HCEC 1CT (cell line): Measurements from ENCODE around the gene B3GNT3.

ENCODE experiments used
- DNase-seq: peaks from one replicate; pipeline ENCODE4 v3.0.0-alpha.2; 2017

B3GNT3 gene

DNA sequence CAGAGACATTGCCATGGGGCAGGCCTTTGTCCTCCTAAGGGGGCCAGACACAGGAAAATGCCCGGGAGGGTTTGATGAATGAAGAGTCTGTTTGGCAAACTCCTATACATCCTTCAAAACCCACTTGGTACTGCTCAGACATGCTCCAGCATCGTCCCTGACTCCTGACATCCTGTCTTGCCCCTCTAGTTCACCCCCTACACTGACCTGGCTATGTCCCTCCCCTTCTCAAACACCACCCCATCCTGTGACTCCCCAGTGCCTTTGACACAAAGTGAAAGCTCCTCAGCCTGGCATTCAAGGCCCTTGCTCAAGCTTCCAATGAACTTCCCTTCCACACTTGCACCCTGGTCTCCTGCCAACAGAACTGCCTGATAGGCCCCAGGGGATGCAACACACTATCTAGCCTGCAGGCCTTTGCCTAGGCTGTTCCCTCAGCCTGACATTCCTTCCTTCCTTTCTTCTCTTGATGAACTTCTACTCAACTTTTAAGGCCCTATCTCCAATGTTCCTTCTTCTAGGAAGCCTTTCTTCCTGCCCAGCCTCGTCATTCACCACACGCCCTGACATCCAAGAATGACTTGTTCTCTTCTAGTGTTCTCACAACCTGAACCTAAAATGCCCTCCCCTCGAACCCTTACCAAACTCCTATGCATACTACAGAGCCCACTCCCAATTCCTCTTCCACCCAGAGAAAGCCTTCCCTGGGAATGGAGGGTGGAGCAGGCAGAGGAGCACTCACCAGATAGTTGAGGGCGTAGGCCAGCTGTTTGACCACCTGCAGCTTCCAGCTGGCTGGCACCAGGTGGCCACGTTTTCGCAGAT is 40.5 kb downstream of the B3GNT3 start:
- DNase-seq: no peak

DNA sequence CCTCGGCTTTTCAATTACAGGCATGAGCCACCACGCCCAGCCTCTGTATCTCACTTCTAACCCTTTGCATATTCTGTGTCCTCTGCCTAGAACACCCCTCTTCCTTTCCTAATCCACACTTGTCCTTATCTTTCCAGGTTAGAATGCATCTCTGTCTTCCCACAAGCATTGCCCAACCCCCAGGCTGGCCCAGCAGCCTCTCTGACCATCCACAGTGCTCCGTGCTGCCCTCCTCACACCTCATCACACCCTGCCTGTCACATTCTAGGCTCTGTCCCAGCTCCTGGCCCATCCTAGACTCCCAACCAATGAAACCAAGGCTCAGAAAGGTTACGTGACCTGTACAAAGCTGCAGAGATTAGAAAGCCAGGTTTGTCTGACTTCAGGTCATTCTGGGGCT is 41.6 kb downstream of the B3GNT3 start:
- DNase-seq: no peak

DNA sequence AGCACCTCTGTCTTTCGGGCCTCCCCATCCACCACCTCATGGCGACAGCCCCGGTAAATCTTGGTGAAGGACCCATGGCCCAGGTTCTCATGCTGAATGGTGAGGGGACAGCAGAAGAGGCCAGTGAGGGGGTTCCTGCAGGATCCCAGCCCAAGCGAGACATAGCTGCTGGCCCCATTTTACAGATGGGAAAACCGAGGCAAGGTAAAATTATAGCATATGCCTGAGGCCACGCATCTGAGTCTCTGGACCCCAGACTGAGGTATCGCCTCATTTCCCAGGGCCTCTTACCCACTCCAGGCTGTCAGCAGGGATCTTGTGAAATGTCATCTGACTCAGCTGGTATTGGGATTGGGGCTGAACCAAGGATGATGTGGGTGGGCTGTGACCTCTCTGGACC is 43.0 kb downstream of the B3GNT3 start:
- DNase-seq: no peak

GRCh38 chr19:17840019-17840418 is 45.1 kb downstream of the B3GNT3 start:
- no peak for DNase-seq

DNA sequence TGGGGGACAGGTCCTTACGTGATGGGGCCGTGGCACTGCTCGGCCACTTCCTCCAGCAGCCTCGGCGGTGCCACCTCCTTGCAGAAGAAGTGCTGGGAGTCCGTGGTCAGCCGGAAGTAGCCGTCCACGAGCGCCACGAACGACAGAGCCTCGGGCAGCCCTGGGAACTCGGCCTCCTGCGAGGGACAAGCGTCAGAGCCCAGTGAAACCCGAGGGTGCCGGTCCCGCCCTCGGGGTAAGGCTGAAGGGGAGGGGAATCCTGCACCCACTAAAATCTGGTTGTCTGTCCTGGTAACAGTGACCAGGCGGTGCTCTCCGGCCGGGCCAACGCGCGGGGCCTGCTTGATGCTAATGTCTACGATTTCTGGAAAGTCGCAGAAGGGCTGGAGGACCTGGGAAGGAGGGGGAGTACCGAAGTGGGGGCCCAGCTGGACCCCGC is 46.5 kb downstream of the B3GNT3 start:
- no peak for DNase-seq

DNA sequence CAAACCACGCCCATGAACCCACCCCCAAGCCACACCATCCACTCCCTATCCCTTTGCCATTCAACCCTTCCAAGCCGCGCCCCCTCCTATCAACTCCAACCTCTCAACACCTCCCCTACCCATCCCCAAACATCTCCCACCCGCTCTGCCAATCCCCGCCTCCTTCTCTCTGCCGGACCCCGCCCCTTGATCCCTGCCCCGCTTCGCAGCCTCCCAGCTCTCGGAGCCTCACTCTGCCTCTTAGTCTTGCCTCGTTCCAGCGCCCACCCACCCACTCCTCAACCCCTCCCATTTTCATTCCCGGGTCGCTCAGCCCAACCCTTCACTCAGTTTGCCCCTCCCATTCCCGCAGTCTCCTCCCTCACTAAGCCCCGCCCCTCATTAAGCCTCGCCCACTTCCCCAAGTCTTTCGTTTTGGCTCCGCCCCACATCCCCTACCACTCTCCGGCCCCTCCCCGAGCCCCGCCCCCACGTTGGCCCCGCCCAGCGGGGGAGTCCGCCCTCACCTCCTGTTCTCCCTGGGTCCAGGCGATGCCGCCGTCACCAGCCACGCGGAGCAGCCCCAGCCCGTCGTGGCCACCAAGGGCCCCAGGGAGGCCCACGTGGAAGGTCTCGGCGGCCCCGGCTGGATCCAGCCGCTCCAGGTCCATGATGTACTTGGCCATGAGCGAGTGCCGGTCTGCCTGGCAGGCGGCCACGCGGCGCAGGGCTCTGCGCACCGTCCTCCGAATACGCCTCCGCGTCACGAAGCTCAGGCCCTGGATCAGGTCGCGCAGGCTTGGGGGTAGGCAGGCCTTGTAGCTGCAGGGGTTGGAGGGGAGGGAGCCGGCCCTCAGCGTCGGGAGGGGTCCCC is 47.1 kb downstream of the B3GNT3 start:
- DNase-seq: peak; percentile 75

DNA sequence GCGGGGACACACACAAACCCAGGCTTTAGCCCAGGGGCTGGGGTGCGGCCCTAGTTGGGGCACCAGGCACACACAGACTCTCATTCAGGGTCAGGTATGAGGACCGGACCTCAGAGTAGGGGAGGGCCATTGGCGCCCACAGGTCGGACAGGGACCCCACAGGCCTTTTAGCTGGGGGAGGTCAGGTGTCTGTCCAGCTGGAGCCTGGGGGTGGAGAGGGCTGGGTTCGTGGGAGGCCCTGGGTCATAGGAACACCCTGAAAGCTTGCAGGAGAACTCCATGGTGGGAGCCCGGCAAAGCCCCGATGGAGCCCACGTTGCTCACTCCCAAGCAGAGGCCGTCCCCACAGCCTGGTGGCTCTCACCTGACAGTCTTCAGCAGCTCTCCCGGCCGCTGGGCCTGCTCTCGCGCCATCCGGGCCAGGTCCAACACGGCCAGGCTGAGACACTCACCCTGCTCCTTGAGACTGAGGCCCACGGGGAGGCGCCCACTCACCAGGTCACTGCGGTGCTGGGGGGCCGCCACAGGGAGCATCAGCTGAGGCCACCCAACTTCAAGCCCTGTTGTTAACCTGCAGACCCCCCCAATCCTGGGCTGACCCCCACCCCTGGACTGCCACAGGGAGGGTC is 47.8 kb downstream of the B3GNT3 start:
- DNase-seq: no peak

DNA sequence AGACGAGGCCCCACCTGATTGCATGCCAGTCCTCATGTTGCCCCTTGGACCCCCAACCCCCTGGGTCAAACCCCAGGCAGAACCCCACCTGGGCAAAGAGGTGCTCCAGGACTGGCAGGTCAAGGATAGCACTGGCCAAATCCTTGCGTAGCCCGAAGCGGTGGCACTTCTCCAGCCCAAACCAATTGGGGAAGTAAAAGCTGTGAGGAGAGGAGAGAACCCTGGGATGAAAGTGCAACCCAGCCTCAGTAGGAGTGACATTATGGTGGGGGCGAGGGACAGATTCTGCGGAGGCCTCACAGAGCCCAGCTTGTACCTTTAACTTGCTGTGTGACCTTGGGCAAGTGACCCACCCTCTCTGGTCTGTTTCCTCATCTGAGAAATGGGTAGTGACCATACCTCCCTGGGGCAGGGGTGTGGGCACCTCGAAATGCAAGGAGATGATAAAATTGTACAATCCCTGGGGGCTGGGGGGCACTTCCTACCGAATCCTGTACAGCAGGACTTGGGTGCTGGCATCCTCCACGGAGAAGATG is 48.4 kb downstream of the B3GNT3 start:
- DNase-seq: no peak

DNA sequence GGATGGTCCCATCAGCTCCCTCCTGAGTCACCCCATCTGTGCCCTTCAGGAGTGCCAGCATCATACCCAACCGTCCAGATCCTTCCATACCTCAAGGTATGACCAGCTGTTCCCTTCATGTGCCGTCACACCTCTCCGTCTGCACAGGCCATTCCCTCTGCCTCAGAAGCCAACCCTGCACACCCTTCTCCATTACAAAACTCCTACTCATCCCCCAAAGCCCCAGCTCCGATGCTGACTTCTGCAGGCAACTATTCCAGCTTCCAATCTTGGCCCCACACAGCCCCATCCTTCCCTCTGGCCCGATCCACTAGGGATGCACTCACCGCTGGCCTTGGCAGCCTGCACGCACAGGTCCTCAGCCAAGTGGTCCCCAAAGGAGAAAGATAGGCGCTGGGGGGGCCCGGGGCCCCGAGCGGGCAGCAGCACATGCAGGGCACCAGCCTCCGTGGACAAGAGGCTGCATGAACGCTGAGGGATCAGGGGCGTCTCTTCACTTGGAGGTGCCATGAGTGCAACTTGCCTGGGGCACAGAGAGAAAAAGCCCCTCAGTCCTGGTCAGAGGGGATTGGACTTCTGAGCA is 49.1 kb downstream of the B3GNT3 start:
- DNase-seq: no peak

DNA sequence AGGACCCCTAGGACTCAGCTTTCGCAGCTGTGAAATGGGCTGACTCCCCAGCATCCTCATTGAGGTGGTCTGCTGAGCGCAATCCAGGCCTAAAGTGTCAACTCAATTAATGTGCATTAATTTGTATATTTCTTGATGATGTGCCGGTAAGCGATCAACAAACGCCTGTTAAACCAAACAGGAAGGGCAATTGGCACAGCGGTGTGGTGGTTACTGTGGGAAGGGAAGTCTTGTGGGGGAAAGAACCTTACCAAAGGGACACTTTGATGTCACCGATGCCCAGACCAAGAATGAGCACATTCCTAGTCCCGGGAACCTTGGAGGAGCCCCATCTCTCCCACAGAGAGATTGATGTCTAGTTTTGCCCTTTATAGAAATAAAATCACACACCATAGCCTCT is 51.2 kb downstream of the B3GNT3 start:
- no peak for DNase-seq

DNA sequence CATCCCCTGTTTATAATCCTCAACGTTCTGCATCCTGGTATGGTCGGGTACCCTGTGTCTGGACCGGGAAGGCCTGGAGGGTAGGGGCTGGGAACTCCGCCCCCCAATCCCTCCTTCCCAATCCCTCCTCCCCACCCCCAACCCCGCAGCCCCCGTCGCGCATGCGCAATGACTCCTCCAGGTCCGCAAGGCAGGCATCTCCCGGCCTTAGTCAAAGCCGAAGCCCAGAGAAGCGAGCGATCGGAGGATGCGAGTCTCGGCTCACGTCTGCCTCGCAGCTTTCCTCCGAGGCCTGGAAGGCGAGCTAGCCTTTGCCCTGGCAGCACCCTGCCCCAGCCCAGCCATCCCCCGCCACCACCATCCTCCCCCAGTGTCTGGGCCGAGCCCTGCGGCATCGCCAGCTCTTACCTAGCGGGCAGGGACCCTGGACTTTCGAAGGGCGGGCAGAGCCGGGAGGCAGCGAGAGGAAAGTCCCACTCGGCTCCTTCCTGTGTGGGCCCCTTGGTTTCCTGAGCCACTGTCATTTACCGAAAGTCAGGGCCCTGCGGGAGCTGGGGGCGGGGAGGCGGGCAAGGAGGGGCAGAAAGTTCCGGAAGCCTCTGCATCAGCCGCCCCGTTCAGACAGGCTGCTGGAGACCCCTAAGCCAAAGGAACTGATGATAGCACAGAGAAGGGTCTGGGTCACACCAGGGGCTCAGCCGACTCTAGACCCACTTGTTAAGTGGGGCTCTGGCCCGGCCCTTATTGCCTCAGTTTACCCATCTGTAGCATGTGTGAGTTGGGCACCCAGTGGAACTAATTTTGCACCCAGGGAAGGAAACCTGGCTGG is 52.8 kb downstream of the B3GNT3 start, which contains the start of gene JAK3:
TSS of gene JAK3 (minus strand) at position 445 of the 829 bp plus-strand sequence. CDS start 3,565 bp downstream, outside the sequence.
- DNase-seq: peak; percentile 29

- DNase-seq: no peak
These were observed 53.8 kb downstream of the B3GNT3 start for GRCh38 chr19:17848595-17849292.

DNA sequence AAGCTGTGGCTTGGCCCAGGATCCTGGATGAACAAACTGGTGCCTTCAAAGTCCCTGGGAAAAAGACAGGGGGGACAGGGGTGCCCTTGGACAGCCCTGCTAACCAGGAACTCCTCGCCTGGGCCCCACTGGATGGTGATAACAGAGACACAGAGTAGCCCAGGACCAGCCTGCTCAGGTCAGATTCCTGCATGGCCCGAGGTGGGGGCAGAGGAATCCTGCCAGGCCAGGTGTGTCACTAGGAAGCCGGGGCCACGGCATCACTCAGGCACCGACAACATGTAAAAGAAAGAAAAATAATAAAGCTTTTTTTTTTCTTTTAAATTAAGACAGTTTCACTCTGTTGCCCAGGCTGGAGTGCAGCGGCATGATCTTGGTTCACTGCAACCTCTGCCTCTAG is 59.1 kb downstream of the B3GNT3 start:
- no peak for DNase-seq

GRCh38 chr19:17855280-17856152 is 60.6 kb downstream of the B3GNT3 start:
- DNase-seq: peak; percentile 45

DNA sequence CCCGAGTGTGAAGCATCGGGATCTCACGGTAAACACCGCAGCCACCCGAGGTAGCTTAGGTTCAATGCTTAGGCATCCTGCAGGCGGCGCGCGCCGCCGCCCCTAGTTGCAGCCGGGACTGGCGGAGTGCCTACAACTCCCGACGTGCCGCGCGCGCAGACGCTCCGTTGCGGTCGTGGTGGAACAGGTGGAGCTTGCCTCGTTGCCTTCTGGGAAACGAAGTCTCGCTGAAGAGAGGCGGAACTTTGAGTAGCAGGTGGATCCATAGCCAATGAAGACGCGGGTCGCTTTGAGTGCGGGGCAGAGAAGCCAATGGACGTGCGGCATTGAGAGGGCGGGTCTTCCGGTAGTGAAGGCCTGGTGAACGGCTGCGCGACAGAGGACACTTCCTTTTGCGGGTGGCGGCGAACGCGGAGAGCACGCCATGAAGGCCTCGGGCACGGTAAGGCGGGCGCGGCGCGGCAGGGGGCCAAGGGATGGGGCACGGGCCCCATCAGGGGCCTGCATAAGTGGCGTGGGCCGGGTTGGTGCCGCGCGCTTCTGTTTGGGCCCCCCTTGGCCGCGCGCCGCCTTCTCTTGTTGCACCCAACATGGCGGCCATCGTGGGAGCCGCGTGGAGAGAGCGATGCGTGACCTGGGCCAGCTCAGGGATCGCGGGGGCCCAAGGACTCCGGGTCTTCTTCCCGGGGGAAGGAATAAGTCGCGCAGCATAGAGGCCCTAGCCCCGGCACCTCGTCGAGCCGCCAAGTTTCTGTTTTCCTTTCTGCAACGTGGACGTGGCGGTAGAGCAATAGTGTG is 64.8 kb downstream of the B3GNT3 start, which contains the start of gene RPL18A:
TSS of gene RPL18A (plus strand) at position 378 of the 798 bp plus-strand sequence. CDS start at position 425, 47 bp downstream.
- DNase-seq: peak; percentile 100

GRCh38 chr19:17860331-17860992 is 65.5 kb downstream of the B3GNT3 start:
- DNase-seq: no peak

GRCh38 chr19:17860993-17861360 is 66.0 kb downstream of the B3GNT3 start:
- DNase-seq: no peak
